Stimulated activated CD4-positive, alpha-beta T cell treated with anti-CD3 and anti-CD28 coated beads, Interleukin-2, amount 100 ng/mL, for 4 hours (primary cell): ENCODE measurements around the gene ATF3.

Experiments used
- DNase-seq: peaks from one replicate; pipeline ENCODE4 v3.0.0-alpha.2; 2020; ENCODE audit warnings: low read depth

The ATF3 gene

DNA sequence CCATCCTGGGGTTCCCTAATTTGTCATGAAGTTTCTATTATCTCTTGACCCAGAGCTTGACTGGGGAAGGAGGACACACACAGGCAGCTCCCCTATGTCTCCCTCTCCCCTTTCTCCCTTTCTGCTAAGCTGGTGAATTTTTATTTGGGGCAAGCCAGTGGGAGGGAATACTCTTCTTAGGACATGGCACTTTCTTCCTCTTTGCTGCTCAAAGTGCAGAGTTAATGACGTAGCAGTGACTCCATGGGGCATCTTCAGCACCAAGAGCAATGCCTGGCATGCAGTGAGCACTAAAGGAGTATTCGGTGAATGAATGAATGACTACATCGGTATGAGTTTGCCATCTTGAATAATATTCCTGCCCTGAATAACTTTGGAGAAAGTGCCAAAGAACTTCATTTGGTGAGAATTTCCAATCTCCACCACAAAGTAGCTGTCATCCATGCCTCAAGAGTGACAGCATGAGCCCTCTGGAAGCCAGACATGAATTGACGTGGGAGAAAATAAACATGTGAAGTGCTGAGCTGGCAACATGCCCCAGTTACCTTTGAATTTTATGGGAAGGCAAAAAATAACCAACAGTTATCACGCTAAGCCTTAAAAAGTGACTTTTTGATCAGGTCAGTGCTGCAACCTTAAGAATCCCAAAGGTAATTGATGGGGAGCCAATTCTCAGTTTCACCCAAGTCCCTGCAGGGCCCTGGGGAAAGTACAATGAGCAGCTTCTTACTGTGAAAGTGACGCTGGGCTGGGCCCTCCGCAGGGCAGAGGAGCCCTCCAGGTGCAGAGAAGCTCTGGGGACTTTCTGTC is 22.1 kb upstream of the ATF3 start:
- no peak for DNase-seq

DNA sequence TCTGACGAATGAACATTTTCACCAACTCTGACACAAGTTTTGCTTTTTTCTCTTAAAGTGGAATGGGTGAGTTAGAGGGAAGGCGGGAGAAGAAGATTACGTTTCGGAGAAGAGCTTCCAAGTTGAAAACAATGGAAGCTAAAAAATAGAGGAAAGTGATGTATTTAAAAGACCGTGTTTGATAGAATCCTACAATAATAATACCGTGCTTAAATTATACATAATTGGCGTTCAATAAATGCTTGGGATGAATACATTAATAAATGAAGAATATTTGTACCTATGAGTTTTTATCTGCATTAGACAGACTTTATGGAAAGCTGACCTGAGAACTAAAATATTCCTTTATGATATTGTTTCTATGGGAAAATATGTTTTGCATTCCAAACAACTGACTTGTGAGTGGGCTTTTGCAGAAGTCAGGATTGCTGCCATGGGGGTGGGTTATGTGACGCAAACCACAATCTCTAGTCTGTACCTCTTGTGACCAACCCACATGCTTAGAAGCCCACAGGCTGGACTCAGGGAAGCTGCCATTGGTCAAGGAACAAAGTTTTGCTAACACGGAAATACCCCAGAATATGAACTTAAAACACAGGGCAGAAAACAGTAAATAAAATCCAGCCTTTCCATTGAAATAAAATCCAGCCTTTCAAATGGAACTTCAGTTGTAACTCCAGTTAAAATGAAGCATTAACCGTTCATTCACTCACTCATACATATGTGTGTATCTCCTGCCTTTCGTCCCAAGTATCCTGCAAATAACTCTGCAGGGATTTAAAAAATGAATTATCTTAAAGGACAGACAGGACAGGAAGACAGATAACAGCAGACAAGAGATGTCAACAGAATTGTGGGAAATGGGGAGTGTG is 21.3 kb upstream of the ATF3 start:
- DNase-seq: no peak

- DNase-seq: no peak
Measured at GRCh38 chr1:212587888-212588510, 20.6 kb upstream of the ATF3 start.

DNA sequence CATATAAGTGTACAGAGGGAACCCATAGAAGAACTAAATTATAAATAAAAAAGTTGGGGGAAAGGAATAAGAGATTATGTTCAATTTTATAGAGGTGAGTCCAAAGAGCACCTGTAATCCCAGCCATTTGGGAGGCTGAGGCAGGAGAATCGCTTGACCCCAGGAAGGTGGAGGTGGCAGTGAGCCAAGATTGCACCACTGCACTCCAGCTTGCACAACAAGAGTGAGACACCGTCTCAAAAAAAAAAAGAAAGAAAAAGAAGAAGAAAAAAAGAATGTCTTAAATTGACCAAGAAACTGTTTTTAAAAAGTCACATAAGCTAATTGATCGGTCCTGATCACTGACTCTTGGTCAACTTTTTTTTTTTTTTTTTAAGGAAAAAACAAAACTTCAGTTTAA is 19.1 kb upstream of the ATF3 start:
- no peak for DNase-seq

DNA sequence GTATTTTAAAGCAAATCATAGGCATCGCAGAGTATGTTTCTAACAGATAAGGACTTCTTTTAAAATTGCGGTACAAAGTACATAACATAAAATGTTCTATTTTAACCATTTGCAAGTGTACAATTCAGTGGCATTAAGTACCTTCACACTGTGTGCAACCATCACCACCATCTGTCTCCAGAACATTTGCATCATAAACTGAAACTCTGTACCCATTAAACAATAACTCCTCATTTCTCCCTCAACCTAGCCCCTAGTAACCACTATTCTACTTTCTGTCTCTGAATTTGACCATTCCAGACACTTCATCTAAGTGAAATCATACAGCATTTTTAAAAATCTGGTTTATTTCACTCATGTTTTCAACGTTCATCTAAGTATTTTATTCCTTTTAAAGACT is 16.6 kb upstream of the ATF3 start:
- no peak for DNase-seq

DNA sequence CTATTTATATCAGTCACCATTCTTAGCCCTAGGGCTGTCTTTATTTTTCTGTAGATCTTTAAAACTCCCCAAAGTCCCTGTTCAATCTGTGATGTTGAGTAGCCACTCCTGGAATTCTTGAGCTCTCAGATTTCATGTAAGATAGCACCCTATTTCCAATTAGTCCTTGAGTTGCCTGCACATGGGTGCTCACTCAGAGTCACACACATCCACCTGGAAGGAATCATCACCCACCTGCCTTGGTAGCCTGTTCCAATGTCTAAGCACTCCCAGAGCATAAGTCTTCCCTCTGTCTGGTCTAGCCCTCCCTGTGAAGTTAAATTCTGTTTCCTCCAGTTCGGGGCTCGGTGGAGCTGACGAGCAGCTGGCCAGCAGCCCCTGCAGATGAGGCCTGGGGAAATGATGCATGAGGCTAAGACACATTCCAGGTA is 14.7 kb upstream of the ATF3 start:
- no peak for DNase-seq

GRCh38 chr1:212594640-212595039 is 13.9 kb upstream of the ATF3 start:
- no peak for DNase-seq

DNA sequence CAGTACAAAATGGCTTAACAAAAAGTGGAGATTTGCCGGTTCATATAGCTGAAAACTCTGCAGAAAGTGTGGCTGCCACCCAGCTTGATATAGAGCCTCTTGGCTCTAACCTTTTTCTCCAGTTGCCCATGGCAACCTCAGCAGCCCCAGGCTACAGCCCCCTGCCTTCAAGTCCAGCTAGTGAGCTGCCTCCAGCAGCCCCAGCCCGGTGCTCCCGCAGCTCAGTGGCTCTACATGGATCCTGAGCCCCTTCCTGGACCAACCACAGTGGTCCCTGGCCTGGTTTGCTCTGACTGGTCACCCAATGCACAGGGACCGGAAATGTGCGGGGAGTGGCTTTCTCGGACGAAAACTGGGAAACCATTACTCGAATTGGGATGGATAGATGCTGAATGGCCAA is 13.3 kb upstream of the ATF3 start:
- DNase-seq: no peak

GRCh38 chr1:212595787-212596714 is 12.5 kb upstream of the ATF3 start:
- DNase-seq: peak; percentile 49

GRCh38 chr1:212596798-212597197 is 11.8 kb upstream of the ATF3 start:
- DNase-seq: no peak

- no peak for DNase-seq
Measured at GRCh38 chr1:212597487-212597886, 11.1 kb upstream of the ATF3 start.

GRCh38 chr1:212600071-212600915 is 8.3 kb upstream of the ATF3 start:
- no peak for DNase-seq

- DNase-seq: no peak
Measured at GRCh38 chr1:212600980-212601379, 7.6 kb upstream of the ATF3 start.

DNA sequence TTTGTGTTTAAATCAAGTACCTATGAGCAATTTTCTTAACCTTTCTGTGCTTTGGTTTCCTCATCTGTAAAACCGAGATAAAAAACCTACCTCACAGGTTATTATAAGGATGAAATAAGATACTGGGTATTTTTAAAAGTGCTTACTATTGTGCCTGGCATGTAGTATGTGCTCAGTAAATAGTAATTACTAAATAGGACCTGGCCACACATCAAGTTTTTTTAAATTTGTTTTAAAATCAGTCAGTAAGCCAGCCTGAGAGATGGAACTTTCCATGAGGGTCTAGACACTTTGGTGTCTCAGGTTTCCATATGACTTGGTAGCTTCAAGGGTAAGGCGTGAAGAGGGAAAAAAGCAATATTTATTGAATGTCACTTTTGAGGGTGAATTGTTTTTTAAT is 7.0 kb upstream of the ATF3 start:
- DNase-seq: no peak

GRCh38 chr1:212605441-212606394 is 2.8 kb upstream of the ATF3 start:
- no peak for DNase-seq

DNA sequence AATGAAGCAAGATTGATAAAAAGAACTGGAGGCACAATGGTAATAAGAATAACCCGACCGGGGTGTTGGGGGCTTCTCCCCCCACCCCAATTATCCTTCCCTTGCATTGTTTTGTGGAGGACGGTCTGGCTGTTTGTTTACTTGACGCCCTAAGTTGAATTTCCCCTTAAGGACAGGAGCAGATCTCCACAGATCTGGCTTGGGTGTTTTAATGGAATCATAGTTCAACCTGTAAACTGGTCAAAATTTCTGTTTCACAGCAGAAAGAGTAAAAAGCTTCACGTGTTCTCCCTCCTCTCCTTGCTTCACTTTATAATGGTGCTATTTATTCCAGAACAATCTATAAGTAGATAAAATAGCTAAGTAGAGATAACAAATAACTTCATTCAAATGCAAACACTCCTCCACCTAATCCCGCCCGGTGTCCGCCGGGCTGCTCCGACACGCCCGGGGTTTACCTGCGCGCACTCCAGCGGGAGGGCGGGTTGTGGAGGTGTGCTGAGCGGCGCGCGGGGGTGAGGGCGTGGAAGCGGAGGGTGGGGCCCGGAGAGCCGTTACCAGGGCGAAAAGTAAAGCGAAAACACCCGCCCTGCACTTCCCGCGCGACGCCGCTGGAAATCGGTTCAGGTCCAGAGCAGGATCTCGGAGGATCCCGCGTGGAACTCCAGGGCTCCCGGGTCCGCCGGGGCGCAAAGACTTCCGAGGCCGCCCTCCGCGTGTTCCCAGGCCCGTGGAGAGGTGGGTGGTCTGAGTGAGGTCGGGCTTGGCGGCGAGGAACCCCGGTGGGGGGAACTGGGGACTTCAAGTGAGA is 2.0 kb upstream of the ATF3 start:
- DNase-seq: peak; percentile 50

- no peak for DNase-seq
Measured at GRCh38 chr1:212607206-212607912, 1.2 kb upstream of the ATF3 start.

DNA sequence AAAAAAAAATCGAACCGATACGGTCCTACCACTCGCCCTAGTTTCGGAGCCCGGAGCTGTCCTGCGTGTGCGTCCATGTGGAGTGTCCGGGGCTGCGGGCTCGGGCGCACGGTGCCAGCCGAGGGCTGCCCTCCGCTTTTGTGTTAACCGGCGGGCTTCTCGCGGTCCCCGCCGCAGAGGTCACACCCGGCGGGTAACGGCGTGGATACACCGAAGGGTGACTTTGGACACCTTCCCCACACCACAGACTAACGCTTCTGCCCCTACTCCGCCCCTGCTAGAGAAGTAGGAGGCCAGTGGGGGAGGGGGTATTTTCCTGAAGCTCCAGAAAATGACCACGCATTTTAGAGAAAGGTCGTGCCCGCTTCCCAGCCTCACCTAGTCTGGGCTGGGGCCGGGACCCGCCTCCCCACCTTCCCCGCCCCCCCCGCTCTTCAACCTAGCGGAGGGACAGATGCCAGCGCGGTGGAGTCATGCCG is 609 bp upstream of the ATF3 start:
- no peak for DNase-seq
